Thoracic aorta (tissue), 2 donors: ENCODE data around the gene OR2J1. TPM values are rescaled to one million over a fixed set of nuclear protein-coding genes. Genes with fewer than 3 reads are reported as not detected.
"Not testable (repeated sequence)": the region's sequence is repeated elsewhere in the genome, so short reads cannot be mapped to it uniquely, and the experiment has no call there.

ENCODE experiments used
- ATAC-seq: fragments of 150-250 bp; one replicate; pipeline ENCODE4 v1.8.0; 2017; ENCODE audit warnings: low read depth; ENCODE audit not compliant: insufficient number of reproducible peaks, low FRiP score
- DNase-seq: peaks from one replicate; pipeline ENCODE4 v3.0.0-alpha.2; 2020; ENCODE audit warnings: low spot score
- H3K27ac ChIP-seq, 2 donors: fragments of 200-600 bp; sonication (generic); 1 replicate in 1 of 2; 2 replicates in 1 of 2; pipeline ENCODE4 v1.5.1; 2016; ENCODE audit warnings: mild to moderate bottlenecking in 2 of 2, moderate library complexity in 2 of 2
- H3K27me3 ChIP-seq: fragments of 200-600 bp; sonication (generic); replicated peaks from 2 replicates; pipeline ENCODE4 v1.6.0; 2016; ENCODE audit warnings: mild to moderate bottlenecking; ENCODE audit not compliant: insufficient read depth
- H3K36me3 ChIP-seq: fragments of 200-600 bp; sonication (generic); one replicate; pipeline ENCODE4 v1.5.1; 2016
- H3K4me1 ChIP-seq, 2 donors: fragments of 200-600 bp; sonication (generic); 1 replicate in 1 of 2; 2 replicates in 1 of 2; pipeline versions ENCODE4 v1.5.1 to v1.6.0; 2016; ENCODE audit warnings: low read depth in 2 of 2, mild to moderate bottlenecking in 1 of 2; ENCODE audit not compliant: control insufficient read depth in 1 of 2
- H3K4me3 ChIP-seq: fragments of 200-600 bp; sonication (generic); 2 replicates; pipeline ENCODE4 v1.5.1; 2016; ENCODE audit warnings: mild to moderate bottlenecking
- H3K9me3 ChIP-seq: fragments of 200-600 bp; sonication (generic); 2 replicates; pipeline ENCODE4 v1.5.1; 2016
- CTCF ChIP-seq: fragments of 200-600 bp; sonication (generic); IDR thresholded peaks from one replicate; pipeline ENCODE4 v1.5.1; 2019; ENCODE audit warnings: antibody characterized with exemption
- total RNA-seq, 2 donors: library from RNA; depleted of rRNA; stranded (reverse); fragments of >200 nt; gene quantifications; one replicate each; pipeline versions ENCODE4 v1.1.0 to v1.2.3, GENCODE V29; 2016

Gene OR2J1
- total RNA-seq, 2 donors from 2014 or later: not detected

- DNase-seq: no peak
- Histone ChIP-seq H3K4me3 (no peak overlapping the region), H3K4me1 (no peaks in the 10 kb centered on the region), H3K27ac (no peak overlapping the region), H3K36me3 (no peaks in the 10 kb centered on the region), H3K9me3 (no peaks in the 10 kb centered on the region), H3K27me3 (no peaks in the 10 kb centered on the region)
- no peak for ATAC-seq
- no peak for TF ChIP-seq CTCF
These were observed 12.8 kb downstream of the OR2J1 start for GRCh38 chr6:29112135-29112534.

- H3K9me3 ChIP-seq, H3K4me1 ChIP-seq, H3K27me3 ChIP-seq, H3K36me3 ChIP-seq, ATAC-seq, H3K4me3 ChIP-seq, H3K27ac ChIP-seq, DNase-seq: not testable (repeated sequence)
These were observed 15.7 kb downstream of the OR2J1 start for GRCh38 chr6:29114964-29115363.

GRCh38 chr6:29129326-29130012, 30.2 kb downstream of the OR2J1 start:
- no peak for DNase-seq
- H3K36me3 ChIP-seq: no peaks in the 10 kb centered on the region
- no peaks in the 10 kb centered on the region for H3K9me3 ChIP-seq
- no peak overlapping the region for H3K4me3 ChIP-seq
- TF ChIP-seq CTCF: no peak
- no peaks in the 10 kb centered on the region for H3K27me3 ChIP-seq
- ATAC-seq: no peak
- H3K4me1 ChIP-seq: no peaks in the 10 kb centered on the region
- no peak overlapping the region for H3K27ac ChIP-seq

- DNase-seq (no peak), ATAC-seq (no peak)
- H3K9me3 ChIP-seq: no peaks in the 10 kb centered on the region
- no peak overlapping the region for H3K4me3 ChIP-seq
- no peak overlapping the region for H3K27ac ChIP-seq
- no peak for TF ChIP-seq CTCF
- H3K36me3 ChIP-seq: no peaks in the 10 kb centered on the region
- H3K27me3 ChIP-seq: no peaks in the 10 kb centered on the region
- H3K4me1 ChIP-seq: no peaks in the 10 kb centered on the region
These were observed 31.4 kb downstream of the OR2J1 start for GRCh38 chr6:29130644-29131043.

GRCh38 chr6:29131691-29132090, 32.4 kb downstream of the OR2J1 start:
- no peaks in the 10 kb centered on the region for H3K4me1 ChIP-seq
- no peaks in the 10 kb centered on the region for H3K9me3 ChIP-seq
- no peak for TF ChIP-seq CTCF
- DNase-seq (no peak), ATAC-seq (no peak)
- H3K27ac ChIP-seq: no peak overlapping the region
- H3K27me3 ChIP-seq: no peaks in the 10 kb centered on the region
- no peaks in the 10 kb centered on the region for H3K36me3 ChIP-seq
- H3K4me3 ChIP-seq: no peak overlapping the region

- no peak overlapping the region for H3K4me3 ChIP-seq
- H3K27ac ChIP-seq: no peak overlapping the region
- DNase-seq (no peak), ATAC-seq (no peak)
- TF ChIP-seq CTCF: no peak
- H3K27me3 ChIP-seq: no peaks in the 10 kb centered on the region
- H3K4me1 ChIP-seq: no peaks in the 10 kb centered on the region
- no peaks in the 10 kb centered on the region for H3K36me3 ChIP-seq
- no peaks in the 10 kb centered on the region for H3K9me3 ChIP-seq
These were observed 38.4 kb downstream of the OR2J1 start for GRCh38 chr6:29137724-29138123.
